HG03039 (cell line): ENCODE results near the gene CTNNA3.
"Not testable (repeated sequence)": the region's sequence is repeated elsewhere in the genome, so short reads cannot be mapped to it uniquely, and the experiment has no call there.

ENCODE experiments used
- ATAC-seq: cut with Tn5 transposase; IDR thresholded peaks from one replicate; pipeline ENCODE4 v1.9.1; 2021; ENCODE audit warnings: mild to moderate bottlenecking, moderate library complexity; ENCODE audit not compliant: unreplicated experiment

The CTNNA3 gene

DNA sequence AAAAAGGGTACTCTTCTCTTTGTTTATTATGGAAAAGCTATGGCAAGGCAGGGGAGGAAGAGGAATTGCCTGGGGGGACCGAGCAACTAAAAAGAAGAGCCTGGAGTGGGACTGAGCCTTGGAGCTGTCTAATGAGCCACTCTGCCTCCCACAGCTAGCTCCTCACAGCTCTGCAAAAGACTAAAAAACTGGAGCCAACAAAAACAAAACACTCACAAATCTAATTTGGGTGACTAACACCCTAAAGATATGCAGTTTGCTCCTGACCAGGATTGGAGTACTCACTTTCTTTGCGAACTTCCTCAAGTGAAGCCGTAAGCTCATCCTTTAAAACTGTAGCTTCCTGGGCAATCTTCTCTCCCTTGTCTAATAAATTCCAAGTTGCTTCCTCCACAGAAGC is 89.4 kb downstream of the CTNNA3 start:
- no peak for ATAC-seq

DNA sequence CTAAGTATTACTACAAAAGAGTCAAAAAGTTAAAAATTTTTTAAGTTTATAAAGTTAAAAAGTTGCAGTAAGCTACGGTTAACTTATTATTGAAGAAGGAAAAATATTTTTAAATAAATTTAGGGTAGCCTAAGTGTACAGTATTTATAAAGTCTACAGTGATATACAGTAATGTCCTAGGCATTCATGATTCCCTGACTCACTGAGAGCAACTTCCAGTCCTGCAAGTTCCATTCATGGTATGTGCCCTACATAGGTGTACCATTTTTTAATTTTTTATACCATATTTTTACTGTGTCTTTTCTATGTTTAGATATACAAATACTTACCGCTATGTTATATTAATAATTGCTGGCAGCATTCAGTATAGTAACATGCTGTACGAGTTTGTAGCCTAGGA is 92.3 kb downstream of the CTNNA3 start:
- ATAC-seq: no peak

GRCh38 chr10:67603086-67603485 is 92.9 kb downstream of the CTNNA3 start:
- no peak for ATAC-seq

GRCh38 chr10:67602268-67602950 is 93.6 kb downstream of the CTNNA3 start:
- ATAC-seq: no peak

- no peak for ATAC-seq
Measured at GRCh38 chr10:67599597-67599996, 96.4 kb downstream of the CTNNA3 start.

DNA sequence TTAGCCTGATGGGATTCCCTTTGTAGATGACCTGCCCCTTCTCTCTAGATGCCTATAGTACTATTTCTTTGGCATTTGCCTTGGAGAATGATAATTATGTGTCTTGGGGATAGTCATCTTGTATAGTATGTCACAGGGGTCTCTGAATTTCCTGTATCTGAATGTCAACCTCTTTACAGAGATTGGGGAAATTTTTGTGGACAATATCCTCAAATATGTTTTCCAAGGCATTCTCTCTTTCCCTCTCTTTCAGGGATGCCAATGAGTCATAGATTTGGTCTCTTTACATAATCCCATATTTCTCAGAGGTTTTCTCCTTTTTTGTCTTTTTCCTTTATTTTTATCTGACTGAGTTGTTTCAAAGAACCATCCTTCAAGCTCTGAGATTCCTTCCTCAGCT is 99.4 kb downstream of the CTNNA3 start:
- no peak for ATAC-seq

GRCh38 chr10:67587771-67588170 is 108.2 kb downstream of the CTNNA3 start:
- no peak for ATAC-seq

DNA sequence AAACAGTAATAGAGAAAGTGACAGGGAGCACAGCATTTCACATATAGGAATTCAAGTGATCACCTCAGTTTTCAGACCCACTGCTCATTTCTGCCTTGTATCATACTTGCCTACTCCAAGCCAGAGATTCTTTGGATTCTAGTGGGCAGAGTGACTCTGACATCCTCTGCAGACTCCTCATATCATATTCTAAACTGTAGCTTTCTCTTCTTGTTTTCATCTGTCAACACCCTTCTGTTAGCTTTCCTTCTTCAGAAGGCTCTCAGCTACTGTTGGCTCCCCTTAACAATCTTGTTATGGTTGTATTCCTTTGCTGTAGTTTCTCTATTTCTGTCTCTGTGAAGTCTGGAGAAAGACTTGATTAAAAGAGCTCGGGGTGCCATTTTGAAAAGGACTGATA is 120.5 kb downstream of the CTNNA3 start:
- ATAC-seq: no peak

GRCh38 chr10:67573484-67573883 is 122.5 kb downstream of the CTNNA3 start:
- ATAC-seq: no peak

DNA sequence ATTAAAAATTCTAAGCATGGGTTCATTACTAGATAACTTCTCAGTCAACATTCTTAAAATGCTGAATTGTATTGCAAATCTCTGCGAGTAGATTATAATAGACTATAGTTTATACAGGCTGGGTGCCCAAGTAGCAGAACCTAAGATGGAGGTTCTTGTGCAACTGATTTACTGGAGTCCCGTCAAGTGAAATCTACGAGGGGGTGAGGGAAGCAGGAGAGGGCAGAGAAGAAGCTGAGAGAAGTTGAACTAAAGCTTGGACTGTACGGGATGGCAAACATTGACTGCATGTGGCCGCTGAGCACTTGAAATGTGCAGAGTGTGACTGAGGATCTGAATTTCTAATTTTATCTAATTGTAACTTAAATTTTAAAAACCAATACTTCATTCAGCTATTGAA is 124.5 kb downstream of the CTNNA3 start:
- ATAC-seq: no peak

GRCh38 chr10:67558311-67558710 is 137.7 kb downstream of the CTNNA3 start:
- ATAC-seq: not testable (repeated sequence)

GRCh38 chr10:67553254-67553653 is 142.7 kb downstream of the CTNNA3 start:
- ATAC-seq: no peak

GRCh38 chr10:67550838-67551402 is 145.1 kb downstream of the CTNNA3 start:
- ATAC-seq: no peak

DNA sequence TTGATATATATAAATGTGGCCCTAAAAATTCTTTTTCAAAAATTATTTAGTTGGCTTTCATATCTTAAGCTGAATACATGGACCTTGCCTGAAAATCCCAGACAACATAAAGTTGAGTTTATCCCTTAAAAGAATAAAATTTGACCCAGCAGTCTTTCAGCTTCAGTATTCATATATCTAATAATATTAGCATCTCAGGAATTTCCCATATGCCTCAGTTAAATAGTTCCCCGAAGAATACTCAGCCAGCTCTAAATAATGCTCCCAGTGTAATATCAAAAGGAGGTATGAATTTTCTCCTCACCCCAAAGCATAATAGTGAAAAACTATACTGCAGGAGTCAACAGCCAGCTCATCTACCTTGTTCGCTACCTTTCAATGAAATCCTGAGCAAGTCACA is 145.9 kb downstream of the CTNNA3 start:
- ATAC-seq: no peak

DNA sequence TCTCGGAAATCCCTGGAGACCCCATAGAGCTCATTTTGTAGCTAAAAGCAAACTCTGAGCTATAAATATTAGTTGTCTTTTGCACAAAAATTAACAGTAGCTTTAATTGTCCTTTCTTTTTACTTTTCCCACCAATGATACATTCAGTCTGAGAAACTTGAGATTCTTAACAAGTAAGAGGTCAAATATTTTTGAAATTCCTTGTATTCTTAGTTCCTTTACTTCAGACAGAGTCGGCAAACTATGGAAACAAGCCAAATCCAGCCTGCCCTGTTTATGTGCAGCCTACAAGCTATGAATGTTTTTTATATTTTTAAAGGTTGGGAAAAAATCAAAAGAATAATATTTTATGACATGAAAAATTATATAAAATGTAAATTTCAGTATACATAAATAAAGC is 146.6 kb downstream of the CTNNA3 start:
- ATAC-seq: no peak

DNA sequence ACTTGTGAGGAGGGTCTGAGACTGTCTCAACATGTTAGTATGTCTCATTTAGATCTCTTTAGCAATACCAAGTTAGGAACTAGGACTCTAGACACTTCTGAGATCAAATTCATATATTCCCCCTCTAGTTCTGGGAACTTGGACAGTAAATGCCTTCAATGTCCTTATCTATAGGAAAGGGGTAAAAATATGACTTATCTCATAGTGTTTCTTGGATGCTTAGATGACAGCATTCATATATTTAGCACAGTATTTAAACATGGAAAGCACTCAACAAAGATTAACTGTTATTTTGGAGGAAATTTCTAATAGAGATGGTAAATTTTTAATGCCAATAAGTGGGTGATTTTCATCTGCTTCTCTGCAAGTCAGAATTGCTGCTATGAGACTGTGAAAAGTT is 154.6 kb downstream of the CTNNA3 start:
- ATAC-seq: no peak

DNA sequence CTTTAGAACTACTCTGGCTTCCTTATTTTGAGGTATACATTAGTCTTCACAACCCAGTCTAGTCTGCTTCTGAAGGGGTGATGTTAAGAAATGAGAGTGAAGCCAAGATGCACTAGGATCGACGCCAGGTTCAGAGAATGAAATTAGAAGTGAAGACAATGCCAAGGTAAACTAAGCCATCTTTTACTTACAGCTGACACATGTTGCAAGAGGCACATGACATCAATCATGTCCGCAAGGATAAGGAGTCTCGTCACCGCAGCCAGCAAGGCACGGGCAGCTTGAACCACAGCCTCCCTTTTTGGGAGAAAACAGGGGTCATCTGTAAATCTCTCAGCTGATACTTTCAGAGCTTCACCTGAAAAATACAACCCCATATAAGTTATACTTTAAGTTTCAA is 156.7 kb downstream of the CTNNA3 start:
- no peak for ATAC-seq

DNA sequence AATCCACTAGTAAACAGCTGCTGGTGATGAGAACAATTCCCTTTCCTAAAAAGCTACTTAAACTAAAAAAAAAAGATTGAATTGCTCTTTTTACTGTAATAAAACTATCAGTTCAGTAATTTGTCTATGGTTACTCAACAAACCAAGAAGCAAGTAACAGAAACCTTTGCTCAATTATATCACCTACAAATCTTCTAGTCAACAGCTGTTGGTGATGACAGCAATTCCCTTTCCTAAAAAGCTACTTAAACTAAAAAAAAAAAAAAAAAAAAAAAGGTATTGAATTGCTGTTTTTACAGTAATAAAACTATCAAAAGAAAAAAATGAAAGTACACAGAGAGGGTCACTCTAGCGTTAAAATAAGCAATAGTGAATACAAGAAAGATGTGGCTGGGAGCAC is 158.1 kb downstream of the CTNNA3 start:
- no peak for ATAC-seq

DNA sequence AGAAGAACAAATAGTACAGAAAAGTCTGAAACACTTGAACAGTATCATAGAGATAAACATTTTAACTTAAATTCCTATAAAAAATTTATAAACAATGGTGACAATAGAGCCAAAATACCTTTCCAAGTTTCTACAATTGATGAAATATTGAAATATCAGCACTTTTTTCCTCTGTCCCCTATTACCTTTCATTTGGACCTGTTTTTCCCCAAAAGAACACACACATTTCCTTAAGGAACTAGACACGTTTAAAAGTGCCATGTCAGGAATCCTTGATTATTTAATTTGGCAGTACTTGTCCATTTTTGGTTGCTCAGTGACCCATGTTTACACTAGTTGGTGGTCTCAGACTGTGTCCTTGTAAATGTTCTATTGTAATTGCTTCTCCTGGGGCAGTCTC is 162.6 kb downstream of the CTNNA3 start:
- ATAC-seq: no peak

- not testable (repeated sequence) for ATAC-seq
Measured at GRCh38 chr10:67530990-67531389, 165.0 kb downstream of the CTNNA3 start.

DNA sequence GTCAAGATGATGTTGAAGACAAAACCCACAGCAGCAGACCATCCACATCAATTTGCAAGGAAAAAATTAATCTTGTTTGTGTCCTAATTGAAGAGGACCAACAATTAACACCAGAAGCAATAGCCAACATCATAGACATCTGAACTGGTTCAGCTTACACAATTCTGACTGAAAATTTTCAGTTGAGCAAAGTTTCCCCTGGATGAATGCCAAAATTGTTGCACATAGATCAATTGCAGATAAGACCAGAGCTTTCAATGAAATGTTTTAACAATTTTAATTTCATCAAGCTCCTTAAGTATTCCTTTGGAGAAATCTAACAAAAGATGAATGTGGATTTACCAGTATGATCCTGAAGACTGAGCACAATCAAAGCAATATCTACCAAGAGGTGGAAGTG is 168.6 kb downstream of the CTNNA3 start:
- ATAC-seq: no peak

DNA sequence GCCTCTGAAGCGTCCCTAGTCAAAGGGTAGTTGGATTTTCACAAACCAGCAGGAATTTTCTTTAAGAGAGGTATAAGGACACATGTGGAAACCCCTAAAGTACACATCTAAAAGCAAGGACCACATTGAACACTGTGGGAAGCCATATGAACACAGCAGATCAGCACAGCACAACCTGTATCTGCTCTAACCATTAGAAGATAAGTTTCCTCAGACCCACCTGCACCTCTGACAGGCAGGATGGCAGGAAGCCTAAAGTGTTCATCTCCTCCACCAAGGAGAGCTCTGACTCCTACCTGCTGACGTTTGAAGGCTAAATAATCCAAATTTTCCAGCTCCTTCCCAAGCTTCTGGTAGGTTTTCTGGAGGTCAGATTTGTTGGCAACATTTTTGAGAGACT is 174.4 kb downstream of the CTNNA3 start:
- no peak for ATAC-seq

DNA sequence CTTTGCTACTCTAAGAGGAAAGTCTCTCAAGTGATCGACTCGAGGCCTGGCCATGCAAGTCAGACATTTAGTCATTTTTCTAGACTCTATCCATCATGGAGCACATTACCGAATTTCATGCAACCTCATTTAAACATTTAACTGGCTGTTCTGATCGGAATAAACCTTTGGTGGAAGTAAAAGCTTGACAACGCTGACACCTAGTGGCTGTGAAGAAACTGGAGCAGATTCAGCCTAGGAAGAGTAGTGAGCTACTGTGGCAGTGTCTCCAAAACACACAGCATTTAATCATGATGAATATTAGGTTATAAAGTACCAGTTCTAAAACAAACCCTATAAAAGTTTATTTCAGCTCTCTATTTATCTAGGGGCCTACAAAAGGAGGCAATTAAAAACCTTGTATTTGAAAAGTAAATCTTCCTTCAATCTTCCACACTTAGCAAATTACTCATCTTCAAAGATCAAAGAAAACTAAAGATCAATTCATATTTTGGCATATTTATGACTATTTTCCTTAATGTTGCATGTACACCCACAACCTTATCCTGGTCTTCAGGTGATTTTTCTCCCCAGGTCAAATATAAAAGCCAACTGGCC is 175.0 kb downstream of the CTNNA3 start:
- ATAC-seq: peak; percentile 76
